ENCODE results near the gene KANSL2.
"Not testable (repeated sequence)": the region's sequence is repeated elsewhere in the genome, so short reads cannot be mapped to it uniquely, and the experiment has no call there.

The KANSL2 gene, protein sequence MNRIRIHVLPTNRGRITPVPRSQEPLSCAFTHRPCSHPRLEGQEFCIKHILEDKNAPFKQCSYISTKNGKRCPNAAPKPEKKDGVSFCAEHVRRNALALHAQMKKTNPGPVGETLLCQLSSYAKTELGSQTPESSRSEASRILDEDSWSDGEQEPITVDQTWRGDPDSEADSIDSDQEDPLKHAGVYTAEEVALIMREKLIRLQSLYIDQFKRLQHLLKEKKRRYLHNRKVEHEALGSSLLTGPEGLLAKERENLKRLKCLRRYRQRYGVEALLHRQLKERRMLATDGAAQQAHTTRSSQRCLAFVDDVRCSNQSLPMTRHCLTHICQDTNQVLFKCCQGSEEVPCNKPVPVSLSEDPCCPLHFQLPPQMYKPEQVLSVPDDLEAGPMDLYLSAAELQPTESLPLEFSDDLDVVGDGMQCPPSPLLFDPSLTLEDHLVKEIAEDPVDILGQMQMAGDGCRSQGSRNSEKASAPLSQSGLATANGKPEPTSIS

DNA sequence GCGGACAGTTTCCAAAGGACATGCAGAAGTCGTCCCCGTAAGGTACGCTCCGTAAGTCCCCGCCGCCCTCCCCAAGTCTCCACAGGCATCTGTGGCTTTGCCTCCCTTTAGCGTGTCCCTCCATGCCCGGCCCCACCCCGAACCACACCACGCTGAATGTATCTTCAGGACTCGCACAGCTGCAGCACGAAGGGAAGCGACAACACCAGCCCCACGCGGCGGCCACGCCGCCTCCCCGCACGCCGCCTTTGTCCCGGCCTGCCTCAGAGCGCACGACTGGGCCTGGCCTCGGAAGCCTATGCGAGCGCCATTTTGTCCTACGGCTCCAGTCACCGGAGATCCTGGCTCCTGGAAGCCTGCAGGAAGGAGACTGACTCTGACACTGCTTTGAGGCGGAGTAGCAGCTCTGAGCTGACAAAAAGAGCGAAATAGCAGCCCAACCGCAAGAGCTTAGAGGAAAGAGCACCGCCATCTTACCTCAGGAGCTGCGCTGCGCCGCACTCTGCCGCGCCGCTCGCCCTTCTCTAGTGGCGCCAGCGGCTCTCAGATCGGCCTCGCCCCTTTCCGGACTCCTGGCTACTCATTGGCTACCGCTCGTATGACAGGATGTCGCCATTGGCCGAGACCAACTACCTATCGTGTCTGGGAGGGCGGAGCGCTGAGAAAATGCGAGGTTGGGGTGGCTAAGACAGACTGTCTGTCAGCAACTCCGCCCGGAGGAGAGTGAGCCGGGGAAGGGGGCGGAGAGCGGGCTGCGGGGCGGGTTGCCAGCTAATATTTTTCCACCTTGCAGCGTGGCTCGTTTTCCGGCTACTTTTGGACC is at the start of gene KANSL2:
KANSL2 (minus strand) TSS at position 529 of the 823 bp plus-strand sequence. CDS start 606 bp downstream, outside the sequence.
- DNase-seq = peak; percentile 99

GRCh38 chr12:48728807-48729206 is 46.8 kb upstream of the KANSL2 start:
- no peak for DNase-seq

GRCh38 chr12:48720737-48721136 is 38.7 kb upstream of the KANSL2 start:
- DNase-seq = not testable (repeated sequence)

GRCh38 chr12:48720171-48720570 is 38.1 kb upstream of the KANSL2 start:
- not testable (repeated sequence) for DNase-seq

GRCh38 chr12:48719002-48719401 is 37.0 kb upstream of the KANSL2 start:
- not testable (repeated sequence) for DNase-seq

DNA sequence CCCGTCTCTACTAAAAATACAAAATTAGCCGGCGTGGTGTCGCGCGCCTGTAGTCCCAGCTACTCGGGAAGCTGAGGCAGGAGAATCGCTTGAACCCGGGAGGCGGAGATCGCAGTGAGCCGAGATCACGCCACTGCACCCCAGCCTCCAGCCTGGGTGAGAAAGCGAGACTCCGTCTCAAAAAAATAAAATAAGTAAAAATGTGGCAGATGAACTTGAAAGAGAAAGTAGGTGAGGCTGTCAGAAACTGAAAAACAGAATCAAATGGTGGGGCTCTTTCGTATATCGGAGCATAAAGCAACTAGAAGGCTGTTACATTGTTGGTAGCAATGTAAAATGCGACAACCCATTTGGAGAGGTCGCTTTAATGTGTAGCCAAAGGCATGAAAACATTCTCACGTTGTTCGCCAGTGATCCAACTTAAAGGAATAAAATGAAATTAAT is 35.2 kb upstream of the KANSL2 start:
- DNase-seq = no peak

DNA sequence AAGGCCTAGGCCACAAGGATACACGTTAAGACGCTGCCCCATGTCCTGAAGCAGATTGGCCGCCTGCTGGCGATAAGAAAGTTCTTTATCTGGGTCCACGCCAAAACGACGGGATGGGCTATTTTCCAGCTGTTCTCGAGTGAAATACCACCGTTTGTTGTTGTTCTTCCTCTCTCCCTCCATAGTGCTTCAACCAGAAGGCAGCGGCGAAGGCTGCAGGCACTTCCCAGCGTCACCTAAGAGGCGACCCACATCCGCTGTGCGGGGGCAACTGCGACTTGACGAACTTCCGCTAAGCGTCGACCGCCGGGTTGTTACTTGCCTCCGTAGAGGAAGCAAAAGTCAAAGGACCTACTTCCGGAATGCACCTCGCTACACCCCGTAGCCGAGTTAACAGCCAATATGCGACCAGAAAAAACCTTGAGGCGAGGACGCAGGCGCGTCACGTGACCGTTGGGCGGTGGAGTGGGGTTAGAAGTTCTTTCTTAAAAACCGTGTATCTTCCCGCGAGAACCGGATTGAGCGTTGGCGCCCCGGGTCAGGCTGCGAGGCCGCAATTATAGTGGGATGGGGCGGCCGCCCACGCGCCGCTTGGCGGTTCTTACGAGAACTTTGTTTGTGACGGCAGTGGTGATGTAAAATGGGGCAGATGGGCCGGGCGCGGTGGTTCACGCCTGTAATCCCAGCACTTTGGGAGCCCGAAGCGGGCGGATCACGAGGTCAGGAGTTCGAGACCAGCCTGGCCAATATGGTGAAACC is 34.6 kb upstream of the KANSL2 start, which contains the start of gene CCNT1:
CCNT1 (minus strand) TSS at position 215 of the 759 bp plus-strand sequence; CDS start at position 183, 32 bp downstream.
- peak; percentile 99 for DNase-seq

DNA sequence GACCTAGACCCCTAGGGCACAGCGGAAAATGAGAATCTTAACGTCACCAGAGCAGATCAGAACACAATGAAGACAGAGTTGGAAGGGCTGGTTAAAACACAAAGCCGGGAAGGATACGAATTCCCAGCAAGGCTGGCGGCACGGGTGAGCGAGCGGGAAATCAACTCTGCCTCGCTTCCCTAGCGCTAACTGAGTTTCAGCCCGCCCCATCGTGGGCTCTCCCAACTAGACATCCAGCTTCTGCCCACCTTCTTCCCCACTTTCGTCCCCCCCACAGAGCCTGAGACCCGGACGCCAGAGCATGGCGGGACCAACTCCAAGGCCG is 34.1 kb upstream of the KANSL2 start:
- DNase-seq = no peak

DNA sequence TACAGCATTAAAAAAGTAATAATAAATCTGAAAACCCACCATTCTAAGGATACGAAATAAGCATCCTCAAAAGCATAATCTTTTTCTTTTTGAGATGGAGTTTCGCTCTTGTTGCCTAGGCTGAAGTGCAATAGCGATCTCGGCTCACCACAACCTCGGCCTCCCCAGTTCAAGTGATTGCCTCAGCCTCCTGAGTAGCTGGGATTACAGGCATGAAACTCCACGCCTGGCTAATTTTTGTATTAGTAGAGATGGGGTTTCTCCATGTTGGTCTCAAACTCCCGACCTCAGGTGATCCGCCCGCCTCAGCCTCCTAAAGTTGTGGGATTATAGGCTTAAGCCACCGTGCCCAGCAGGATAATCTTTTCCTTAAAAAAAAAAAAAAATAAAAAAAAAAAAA is 30.2 kb upstream of the KANSL2 start:
- DNase-seq = no peak

DNA sequence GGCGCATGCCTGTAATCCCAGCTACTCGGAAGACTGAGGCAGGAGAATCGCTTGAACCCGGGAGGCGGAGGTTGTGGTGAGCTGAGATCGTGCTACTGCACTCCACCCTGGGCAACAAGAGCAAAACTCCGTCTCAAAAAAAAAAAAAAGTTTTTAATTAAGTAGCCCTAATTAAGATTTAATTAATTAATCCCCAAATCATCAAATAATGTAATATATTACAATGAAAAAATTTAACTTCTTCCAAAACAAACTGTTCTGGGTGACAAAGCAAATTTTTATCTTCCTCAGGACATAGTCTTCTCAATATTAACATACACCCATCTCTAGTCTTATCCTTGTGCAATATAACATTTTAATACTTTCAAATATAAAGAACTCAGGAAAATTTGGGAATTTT is 16.8 kb upstream of the KANSL2 start:
- not testable (repeated sequence) for DNase-seq

DNA sequence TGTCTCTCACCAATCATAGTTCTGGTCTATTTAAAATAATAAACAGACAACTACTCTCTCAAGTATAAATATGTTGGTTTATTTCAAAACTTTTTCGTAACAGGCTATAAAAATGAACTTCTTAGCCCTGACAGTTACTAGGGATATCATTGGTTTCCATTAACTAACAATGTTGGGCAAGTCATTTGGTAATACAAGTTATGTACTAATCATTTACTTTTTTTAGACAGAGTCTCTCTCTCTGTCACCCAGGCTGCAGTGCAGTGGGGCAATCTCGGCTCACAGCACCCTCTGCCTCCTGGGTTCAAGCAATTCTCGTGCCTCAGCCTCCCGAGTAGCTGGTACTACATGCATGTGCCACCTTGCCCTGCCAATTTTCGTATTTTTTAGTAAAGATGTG is 14.6 kb upstream of the KANSL2 start:
- no peak for DNase-seq

- no peak for DNase-seq
Observed at GRCh38 chr12:48695859-48696258, 13.8 kb upstream of the KANSL2 start.

DNA sequence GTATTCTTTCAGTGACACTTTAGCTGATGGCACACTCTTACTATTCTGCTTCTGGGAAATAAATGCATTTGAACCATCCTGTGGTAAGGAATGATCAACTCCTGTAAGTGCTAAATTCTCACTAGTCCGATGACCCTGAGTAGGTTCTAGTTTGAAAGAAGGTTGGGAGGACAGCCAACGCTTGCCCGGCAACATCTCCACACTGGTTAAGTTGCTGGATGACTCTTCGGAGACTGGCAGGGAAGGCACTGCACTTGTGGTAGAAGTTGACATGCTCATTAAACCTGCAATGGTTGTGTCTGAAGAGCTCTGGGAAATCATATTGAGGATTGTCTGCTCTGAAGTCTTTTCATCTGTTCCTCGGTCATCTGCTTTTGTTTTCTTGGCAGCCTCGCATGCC is 12.0 kb upstream of the KANSL2 start:
- no peak for DNase-seq

- no peak for DNase-seq
Observed at GRCh38 chr12:48693572-48693971, 11.5 kb upstream of the KANSL2 start.

- no peak for DNase-seq
Observed at GRCh38 chr12:48691826-48692487, 9.9 kb upstream of the KANSL2 start.

GRCh38 chr12:48690990-48691389 is 9.0 kb upstream of the KANSL2 start:
- no peak for DNase-seq

- DNase-seq = no peak
Observed at GRCh38 chr12:48690436-48690835, 8.4 kb upstream of the KANSL2 start.

GRCh38 chr12:48688836-48689235 is 6.8 kb upstream of the KANSL2 start:
- DNase-seq = no peak

- no peak for DNase-seq
Observed at GRCh38 chr12:48687592-48687991, 5.6 kb upstream of the KANSL2 start.

- no peak for DNase-seq
Observed at GRCh38 chr12:48686615-48687334, 4.7 kb upstream of the KANSL2 start.

GRCh38 chr12:48686037-48686595 is 4.1 kb upstream of the KANSL2 start:
- no peak for DNase-seq

All from left hindlimb (tissue), 1 donor.